HG03442 (cell line): ENCODE measurements around the gene CFAP52.
"Not testable (repeated sequence)": the region's sequence is repeated elsewhere in the genome, so short reads cannot be mapped to it uniquely, and the experiment has no call there.

Experiments
- ATAC-seq: cut with Tn5 transposase; IDR thresholded peaks from one replicate; pipeline ENCODE4 v1.9.1; 2021; ENCODE audit warnings: mild to moderate bottlenecking, moderate library complexity; ENCODE audit not compliant: unreplicated experiment

Gene CFAP52, protein sequence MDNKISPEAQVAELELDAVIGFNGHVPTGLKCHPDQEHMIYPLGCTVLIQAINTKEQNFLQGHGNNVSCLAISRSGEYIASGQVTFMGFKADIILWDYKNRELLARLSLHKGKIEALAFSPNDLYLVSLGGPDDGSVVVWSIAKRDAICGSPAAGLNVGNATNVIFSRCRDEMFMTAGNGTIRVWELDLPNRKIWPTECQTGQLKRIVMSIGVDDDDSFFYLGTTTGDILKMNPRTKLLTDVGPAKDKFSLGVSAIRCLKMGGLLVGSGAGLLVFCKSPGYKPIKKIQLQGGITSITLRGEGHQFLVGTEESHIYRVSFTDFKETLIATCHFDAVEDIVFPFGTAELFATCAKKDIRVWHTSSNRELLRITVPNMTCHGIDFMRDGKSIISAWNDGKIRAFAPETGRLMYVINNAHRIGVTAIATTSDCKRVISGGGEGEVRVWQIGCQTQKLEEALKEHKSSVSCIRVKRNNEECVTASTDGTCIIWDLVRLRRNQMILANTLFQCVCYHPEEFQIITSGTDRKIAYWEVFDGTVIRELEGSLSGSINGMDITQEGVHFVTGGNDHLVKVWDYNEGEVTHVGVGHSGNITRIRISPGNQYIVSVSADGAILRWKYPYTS

GRCh38 chr17:9576521-9577372 lies at the start of gene CFAP52:
Gene CFAP52 (plus strand): TSS chr17:9576642. CDS start chr17:9576696, 54 bp downstream.
- no peak for ATAC-seq

GRCh38 chr17:9527788-9528187 lies 48.7 kb upstream of the CFAP52 start:
- ATAC-seq = no peak

GRCh38 chr17:9529033-9529700 lies 47.3 kb upstream of the CFAP52 start:
- ATAC-seq = no peak

GRCh38 chr17:9531034-9531433 lies 45.4 kb upstream of the CFAP52 start:
- no peak for ATAC-seq

DNA sequence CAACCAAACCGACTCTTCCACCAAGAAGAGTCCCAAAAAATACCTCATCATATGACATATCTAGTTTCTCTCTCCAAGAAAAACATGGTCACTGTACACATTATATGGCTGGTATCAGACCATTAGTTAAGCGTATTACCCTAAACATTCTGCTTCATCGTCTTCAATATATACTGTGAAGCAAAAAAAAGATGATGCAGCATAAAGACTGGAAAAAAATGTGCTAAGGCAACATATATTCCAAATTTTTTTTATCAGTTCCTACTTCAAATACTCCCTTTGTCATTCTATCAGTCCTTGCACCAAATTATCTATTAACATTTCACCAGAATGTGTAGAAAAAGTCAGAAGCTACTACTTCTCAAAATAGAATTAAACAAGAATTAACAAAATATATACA lies 43.7 kb upstream of the CFAP52 start:
- ATAC-seq = no peak

- no peak for ATAC-seq
Measured at GRCh38 chr17:9533441-9533840, 43.0 kb upstream of the CFAP52 start.

GRCh38 chr17:9536061-9536460 lies 40.4 kb upstream of the CFAP52 start:
- no peak for ATAC-seq

GRCh38 chr17:9537177-9537776 lies 39.2 kb upstream of the CFAP52 start:
- ATAC-seq = no peak

- no peak for ATAC-seq
Measured at GRCh38 chr17:9538626-9539025, 37.8 kb upstream of the CFAP52 start.

GRCh38 chr17:9541718-9542117 lies 34.7 kb upstream of the CFAP52 start:
- no peak for ATAC-seq

GRCh38 chr17:9544221-9544620 lies 32.2 kb upstream of the CFAP52 start:
- ATAC-seq = no peak

DNA sequence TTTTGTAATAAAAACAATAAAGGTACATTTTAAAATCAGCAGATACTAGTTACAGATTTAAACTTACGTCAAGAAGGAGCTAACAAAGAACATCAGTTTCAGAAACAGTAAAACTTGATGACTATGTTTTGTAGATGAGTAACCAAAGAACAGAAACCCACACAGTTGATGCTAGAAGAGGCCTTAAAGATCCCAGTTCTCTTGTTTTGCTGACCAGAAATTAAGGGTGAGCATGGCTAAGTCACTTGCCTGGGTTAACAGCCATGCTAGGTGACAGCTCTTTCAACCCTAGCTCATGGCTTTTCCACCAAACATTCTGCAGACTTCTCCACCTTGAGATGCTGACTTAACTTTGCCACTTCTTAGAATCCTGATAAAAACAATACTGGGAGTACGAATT lies 27.2 kb upstream of the CFAP52 start:
- no peak for ATAC-seq

GRCh38 chr17:9553181-9553580 lies 23.3 kb upstream of the CFAP52 start:
- ATAC-seq = no peak

DNA sequence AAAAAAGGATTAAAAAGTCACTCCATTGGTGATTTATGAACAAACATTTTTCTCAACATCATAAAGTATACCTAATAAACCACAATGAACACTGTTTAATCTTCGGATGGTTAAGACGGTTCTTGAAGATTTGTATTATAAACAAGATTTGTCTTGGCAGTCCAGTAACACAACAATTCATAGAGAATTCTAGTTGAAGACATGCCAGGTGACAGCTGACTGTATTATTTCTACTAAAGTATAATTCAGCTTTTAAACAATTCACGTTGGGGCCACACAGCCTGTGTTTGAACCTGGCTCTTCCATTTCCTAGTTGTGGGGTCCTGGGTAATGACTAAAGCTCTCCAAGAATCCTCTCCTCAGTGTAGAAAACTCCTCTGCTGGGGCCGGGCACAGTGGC lies 22.8 kb upstream of the CFAP52 start:
- no peak for ATAC-seq

DNA sequence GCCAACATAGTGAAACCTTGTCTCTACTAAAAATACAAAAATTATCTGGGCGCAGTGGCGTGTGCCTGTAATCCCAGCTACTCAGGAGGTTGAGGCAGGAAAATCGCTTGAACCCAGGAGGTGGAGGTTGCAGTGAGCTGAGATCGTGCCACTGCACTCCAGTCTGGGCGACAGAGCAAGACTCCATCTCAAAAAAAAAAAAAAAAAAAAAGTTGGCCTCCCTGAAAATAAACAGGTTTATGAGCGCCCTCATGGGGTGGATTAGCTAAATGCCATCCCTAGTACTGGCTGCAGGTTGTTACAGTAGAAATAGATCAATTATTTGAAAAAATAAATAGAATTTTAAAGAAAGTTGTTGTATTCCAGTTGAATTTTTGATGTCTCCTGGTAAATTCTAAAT lies 21.7 kb upstream of the CFAP52 start:
- not testable (repeated sequence) for ATAC-seq

GRCh38 chr17:9557161-9557755 lies 19.2 kb upstream of the CFAP52 start:
- ATAC-seq = no peak

DNA sequence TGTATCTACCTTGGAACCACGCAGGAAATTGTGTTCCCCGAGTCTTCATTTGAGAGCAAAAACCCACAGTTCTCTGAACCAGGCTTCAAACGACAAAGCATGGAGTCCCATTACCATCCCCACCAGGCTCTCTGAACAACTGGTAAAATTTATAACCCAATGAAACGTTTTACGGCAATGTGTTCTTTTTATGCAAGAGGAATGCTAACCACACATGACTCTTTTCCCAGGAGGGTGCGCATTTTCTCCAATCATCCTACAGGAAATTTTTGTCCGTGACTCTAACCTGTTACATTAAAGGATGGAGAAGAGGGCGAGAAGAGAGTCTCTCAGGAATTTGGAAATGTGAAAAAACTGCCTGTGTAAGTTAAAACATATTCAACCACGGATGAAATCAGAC lies 18.6 kb upstream of the CFAP52 start:
- no peak for ATAC-seq

- no peak for ATAC-seq
Measured at GRCh38 chr17:9564104-9564503, 12.3 kb upstream of the CFAP52 start.

DNA sequence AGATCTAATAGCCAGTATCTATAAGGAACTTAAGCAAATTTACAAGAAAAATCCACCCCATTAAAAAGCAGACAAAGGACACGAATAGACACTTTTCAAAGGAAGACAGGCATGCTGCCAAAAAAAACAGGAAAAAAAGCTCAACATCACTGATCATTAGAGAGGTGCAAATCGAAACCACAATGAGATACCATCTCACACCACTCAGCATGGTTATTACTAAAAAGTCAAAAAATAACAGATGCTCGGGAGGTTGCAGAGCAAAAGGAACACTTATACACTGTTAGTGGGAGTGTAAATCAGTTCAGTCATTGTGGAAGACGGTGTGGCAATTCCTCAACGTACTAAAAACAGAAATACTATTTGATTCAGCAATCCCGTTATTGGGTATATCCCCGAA lies 10.4 kb upstream of the CFAP52 start:
- no peak for ATAC-seq

GRCh38 chr17:9566739-9567138 lies 9.7 kb upstream of the CFAP52 start:
- not testable (repeated sequence) for ATAC-seq
